Measurements from ENCODE around the gene LAMC3.

The LAMC3 gene

DNA sequence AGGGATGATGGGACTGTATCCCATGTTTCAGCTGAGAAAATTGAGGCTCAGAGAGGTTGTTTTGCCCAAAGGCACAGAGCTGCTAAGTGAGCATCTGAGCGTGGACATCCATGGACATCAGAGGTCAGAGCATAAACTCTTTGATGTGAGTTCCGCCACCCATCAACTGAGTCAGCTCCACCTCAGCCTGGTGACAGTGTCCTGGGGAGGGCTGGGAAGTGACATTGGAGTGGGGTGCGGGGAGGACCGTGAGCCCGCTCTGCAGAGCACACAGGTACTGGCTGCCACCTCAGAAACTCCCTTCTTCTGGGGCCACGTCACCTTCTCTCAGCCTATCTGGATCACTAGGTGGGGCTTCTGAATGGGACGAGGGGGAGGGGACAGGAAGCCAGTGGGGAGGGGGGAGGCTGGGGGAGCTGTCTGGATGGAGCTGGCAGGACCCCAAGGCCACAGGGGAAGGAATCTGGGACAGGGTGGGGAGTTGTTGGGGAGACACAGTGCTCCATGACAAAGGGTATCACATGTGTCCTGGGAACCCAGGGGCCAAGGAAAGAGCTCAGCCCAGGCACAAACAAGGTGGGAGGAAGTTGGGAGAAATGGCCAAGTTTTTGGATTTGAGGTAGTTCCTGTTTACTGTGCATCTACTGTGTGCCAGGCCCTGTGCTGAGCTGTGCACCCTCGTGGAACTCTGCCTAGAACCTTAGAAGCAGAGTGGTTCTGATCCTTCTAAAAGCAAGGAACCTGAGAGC, 2.5 kb downstream of the LAMC3 start:
- no peak for DNase-seq (ENCODE audit: low read depth in 2 of 2)

DNA sequence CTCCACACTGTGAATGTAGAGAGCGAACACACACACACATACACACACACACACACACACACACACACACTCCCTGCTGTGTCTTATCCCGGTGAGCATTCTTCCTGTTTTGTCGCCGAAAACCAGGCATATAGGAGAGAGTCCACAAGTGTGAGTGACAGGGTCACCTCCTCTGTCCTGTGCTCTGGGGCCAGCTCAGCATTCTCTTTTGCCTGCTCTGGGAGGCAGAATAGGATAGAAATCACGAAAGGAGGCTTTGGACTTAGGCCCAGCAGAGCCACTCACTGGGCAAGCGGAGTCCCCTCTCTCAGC, 3.0 kb downstream of the LAMC3 start:
- no peak for DNase-seq (ENCODE audit: low read depth in 2 of 2)

- DNase-seq (ENCODE audit: low read depth in 2 of 2): no peak
Measured at GRCh38 chr9:131012396-131012917, 3.5 kb downstream of the LAMC3 start.

GRCh38 chr9:131013015-131013755, 4.2 kb downstream of the LAMC3 start:
- no peak for DNase-seq (ENCODE audit: low read depth in 2 of 2)

DNA sequence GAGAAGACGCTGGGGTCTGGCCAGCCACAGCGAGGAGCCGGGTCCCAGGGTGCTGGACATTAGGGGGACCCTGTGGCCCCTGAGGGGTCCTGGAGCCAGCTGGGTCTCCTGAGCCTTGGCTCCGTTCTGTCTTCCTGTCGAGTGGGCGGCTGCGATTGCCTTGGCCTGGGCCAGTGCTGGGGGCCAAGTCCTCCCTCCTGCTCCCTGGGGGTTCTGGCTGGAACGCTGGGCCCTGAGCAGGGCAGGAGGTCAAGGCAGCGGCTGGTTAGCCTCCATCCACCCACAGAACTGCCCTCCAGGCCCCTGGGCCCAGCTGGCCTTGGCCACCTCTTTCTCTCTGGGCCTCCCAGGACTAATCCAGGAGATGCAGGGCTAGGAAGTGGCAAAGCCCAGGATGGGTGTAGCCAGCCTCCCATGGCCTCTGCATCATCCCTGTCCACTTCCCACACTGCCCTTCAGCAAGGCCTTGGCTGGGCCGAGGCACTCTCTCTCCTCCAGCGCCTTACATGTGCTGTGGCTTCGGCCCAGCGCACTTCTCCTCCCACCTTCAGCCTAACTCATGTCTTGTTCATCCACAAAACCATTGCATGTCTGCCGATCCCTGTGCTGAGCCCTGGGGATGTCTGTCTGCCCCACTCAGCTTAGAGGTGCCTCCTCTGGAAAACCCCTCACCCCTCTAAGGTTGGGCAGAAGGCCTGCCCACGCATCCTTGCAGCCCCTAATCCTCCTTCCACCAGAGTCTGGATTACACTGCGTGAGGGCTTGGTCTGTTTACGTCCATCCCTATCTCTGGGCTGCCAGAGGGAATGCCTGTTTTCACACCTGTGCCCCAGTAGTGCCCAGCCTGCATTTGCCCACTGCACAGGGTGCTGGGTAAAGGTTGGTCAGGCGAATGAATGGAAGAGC, 5.0 kb downstream of the LAMC3 start:
- DNase-seq (ENCODE audit: low read depth in 2 of 2): no peak

DNA sequence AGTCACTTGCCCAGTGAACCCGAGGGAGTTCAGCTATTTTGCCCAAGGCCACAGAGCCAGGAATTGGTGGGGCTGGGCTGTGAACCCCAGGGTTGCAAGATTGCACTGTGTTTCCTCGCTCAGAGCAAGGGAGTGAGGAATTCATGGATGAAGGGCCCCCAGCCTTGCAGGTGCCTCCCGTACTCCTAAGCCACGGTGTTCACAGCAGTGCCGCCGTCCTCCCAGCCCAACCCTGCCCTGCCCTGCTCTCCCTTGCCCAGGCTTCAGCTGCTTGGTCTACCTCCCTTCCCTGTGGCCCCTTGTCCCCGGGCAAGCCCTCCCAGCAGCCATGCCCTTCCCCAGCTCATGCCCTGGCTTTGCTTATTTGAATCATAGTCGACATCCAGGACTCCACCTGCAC, 6.1 kb downstream of the LAMC3 start:
- DNase-seq (ENCODE audit: low read depth in 2 of 2): no peak

GRCh38 chr9:131015876-131016397, 7.0 kb downstream of the LAMC3 start:
- DNase-seq (ENCODE audit: low read depth in 2 of 2): no peak

DNA sequence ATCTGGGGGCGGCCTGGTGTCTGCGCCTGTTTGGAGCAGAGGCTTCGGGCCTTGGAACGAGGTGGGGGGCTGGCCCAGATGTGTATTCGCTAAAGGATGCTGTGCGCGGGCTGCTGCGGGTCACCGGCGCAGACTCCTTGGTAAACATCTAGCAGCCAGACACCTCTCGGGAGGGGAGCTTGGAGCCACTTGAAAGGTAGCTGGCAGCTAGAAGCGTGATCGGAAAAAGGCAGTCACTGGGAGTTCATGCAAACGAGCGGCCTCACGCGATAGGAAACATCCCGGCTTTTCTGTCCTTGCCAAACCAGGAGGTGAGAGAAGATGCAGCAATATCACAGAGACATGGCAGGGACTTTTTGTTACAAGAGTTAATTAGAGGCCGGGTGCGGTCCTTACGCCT, 8.1 kb downstream of the LAMC3 start:
- no peak for DNase-seq (ENCODE audit: low read depth in 2 of 2)

- DNase-seq (ENCODE audit: low read depth in 2 of 2): no peak
Measured at GRCh38 chr9:131018621-131019020, 9.6 kb downstream of the LAMC3 start.

GRCh38 chr9:131019388-131020239, 10.6 kb downstream of the LAMC3 start:
- no peak for DNase-seq (ENCODE audit: low read depth in 2 of 2)

GRCh38 chr9:131020388-131020787, 11.4 kb downstream of the LAMC3 start:
- DNase-seq (ENCODE audit: low read depth in 2 of 2): no peak

- DNase-seq (ENCODE audit: low read depth in 2 of 2): no peak
Measured at GRCh38 chr9:131020862-131021261, 11.9 kb downstream of the LAMC3 start.

- DNase-seq (ENCODE audit: low read depth in 2 of 2): no peak
Measured at GRCh38 chr9:131021785-131022184, 12.8 kb downstream of the LAMC3 start.

GRCh38 chr9:131024978-131025868, 16.2 kb downstream of the LAMC3 start:
- no peak for DNase-seq (ENCODE audit: low read depth in 2 of 2)

GRCh38 chr9:131025953-131026858, 17.2 kb downstream of the LAMC3 start:
- DNase-seq (ENCODE audit: low read depth in 2 of 2): no peak

- no peak for DNase-seq (ENCODE audit: low read depth in 2 of 2)
Measured at GRCh38 chr9:131027048-131027871, 18.3 kb downstream of the LAMC3 start.

DNA sequence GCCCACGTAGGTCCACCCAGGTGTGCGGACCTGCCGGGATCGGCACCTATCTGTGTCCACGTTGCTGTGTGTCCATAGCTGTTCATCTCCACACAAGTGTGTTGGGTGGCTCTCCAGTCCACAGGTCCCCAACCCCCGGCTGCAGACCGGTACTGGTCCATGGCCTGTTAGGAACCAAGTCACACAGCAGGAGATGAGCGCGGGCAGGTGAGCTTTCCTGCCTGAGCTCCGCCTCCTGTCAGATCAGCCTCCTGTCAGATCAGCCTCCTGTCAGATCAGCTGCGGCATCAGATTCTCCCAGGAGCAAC, 18.9 kb downstream of the LAMC3 start:
- no peak for DNase-seq (ENCODE audit: low read depth in 2 of 2)

DNA sequence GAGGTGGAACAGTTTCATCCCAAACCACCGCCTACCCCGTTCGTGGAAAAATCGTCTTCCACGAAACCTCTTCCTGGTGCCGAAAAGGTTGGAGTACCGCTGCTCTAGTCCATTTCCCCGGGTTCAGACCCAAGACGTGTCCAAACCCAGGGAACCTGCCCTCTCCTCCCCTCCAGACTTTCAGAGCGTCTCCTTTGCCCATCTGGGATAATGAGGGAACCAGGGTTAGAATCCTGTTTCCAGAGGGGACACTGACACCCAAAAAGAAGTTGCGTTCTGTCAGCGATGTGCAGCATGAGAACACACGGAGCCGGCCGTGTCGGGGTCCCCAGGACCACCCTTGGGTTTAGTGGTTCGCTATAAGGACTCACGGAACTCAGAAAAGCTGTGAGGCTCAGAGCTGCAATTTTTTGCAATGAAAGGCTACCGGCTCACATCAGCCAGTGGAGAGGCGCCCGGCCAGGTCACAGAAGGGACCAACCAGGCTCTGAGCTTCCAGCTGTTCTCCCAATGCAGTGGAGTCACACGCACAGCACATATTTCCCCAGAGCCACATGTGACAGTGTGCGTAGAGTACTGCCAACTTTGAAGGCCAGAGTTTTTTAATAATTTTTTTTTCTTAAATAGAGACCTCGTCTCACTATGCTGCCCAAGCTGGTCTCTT, 19.4 kb downstream of the LAMC3 start:
- no peak for DNase-seq (ENCODE audit: low read depth in 2 of 2)

All from activated CD8-positive, alpha-beta memory T cell treated with anti-CD3 and anti-CD28 coated beads for 4 hours (primary cell).